GM21360 (cell line): ENCODE results near the gene OR6A2.

Experiments used
- ATAC-seq: cut with Tn5 transposase; IDR thresholded peaks from one replicate; pipeline ENCODE4 v1.9.1; 2021; ENCODE audit warnings: mild to moderate bottlenecking, moderate library complexity; ENCODE audit not compliant: unreplicated experiment

OR6A2 gene

DNA sequence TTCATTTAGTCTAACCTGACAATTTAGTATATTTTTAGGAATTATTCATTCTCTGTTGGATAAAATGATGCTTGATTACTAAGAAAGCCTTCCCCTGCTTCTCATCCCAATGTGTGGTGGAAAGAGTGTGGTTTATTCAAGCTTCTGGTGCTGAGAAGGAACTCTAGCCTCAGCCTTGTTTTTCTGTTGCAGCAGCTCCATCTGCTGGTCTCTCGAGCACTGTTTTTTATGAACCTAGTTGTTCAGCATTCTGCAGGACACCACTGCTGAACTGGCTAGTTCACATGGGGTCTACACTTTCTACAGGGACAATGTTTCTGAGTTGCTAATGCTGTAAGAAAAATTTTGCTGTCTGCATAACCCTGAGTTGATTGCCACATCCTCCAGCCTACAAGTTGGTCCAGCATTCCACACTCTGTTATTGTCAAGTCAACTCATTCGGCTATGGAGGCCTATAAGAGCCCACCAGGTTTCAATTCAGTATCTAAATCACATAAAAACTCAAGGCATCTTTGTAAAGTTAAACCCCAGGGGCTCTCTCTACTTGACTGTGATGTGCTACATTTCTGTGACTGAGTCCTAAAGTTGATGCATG is 42.0 kb downstream of the OR6A2 start:
- peak; percentile 75 for ATAC-seq

DNA sequence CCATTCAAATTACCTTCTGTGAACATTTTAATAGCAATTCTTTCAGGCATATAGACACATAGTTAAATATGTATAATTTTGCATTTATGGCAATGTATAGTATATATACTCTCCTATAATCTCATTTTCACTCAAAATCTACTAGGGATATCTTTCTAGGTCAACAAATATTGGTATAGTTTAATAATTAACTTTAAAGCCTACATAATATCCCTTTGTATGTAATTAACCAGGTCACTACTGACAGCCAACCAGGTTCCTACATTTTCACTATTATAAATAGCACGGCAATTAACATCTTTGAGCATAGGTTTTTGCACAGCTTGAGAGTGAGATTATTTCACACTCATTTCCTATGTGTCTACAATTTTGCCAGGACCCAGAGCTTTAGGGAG is 43.5 kb downstream of the OR6A2 start:
- ATAC-seq: no peak

GRCh38 chr11:6755303-6755952 is 44.1 kb downstream of the OR6A2 start:
- no peak for ATAC-seq

DNA sequence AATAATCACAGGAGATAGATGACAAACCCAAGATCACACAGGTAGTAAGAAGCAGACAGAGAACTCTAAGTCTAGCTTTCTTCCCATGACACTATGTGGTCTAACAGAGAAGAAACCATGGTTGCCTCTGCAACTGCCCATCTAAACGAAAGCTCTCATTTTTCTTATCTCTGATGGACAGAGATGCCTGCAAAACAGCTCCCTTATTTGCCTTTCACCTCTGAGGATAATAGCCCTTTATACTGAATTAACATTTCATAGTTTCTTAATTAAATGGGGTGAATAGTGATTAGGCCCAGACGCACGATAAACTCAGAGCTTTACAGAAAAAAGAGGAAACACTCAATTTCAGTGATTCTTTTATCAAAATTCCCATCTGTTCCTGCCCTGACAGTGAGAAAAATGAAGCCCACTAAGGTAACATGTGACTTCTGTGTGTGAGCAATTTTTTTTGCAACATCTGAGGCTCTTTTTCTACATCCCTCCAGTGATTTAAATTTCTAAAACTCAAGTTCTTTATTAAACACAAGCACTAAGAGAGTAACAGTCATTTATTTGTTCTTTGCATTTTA is 52.3 kb downstream of the OR6A2 start:
- ATAC-seq: no peak

DNA sequence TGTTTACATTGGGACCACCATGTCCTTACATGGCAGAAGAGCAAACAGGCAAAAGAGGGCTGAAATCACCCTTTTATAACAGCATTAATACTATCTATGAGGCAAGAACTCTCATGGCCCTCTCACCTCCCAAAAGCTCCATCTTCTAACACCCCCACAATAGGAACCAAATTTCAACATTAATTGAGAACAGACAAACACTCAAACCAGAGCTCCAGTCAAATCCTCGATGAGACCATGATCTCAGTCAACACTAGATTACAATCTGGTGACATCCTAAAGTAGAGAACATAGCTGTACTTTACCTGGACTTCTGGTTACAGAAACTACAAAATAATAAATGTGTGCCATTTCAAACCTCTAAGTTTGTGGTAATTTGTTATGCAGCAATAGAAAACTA is 52.9 kb downstream of the OR6A2 start:
- no peak for ATAC-seq

GRCh38 chr11:6746086-6746618 is 53.3 kb downstream of the OR6A2 start:
- ATAC-seq: peak; percentile 81

DNA sequence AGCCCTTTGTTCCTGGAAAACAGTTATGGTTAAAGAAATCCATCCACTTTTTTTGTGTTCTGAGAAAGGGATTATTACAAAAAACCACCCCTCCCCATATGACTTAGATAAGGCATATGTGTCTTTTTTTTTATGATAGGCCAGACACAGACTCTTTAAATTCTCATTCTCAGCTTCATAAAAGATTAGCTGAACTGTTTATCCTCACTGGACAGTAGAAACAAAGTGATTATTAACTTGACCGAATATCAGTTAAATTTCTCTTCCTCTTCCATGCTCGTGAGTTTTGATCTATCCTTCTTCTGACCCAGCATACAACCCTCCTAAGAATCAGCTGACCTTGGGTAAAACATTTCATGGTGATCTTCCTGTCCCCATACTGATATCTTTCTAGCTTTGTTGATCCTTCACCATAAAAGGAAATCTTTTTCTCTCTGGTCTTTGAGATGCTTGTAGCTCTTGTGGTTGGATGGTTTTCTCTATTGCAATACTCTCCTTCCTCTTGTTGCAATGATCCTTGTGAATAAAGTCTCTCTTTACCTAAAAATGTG is 53.9 kb downstream of the OR6A2 start:
- peak; percentile 40 for ATAC-seq

DNA sequence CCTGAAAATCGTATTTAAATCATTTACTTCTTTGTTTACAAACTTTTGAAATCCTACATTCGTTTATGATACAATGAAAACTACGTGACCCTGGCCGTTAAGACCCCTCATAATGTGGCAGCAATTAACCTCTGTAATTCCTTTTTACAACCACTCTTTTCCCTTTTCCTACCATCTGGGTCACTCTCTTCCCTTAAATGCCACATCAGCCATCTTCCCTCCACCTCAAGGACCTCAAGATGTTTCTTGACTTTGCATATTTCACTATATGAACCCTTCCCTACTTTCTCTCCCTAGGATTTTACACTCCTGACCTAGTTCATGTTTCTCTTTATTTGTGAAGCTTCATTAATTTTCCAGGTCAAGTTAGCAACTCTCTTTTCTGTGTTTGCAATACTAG is 54.5 kb downstream of the OR6A2 start:
- no peak for ATAC-seq

DNA sequence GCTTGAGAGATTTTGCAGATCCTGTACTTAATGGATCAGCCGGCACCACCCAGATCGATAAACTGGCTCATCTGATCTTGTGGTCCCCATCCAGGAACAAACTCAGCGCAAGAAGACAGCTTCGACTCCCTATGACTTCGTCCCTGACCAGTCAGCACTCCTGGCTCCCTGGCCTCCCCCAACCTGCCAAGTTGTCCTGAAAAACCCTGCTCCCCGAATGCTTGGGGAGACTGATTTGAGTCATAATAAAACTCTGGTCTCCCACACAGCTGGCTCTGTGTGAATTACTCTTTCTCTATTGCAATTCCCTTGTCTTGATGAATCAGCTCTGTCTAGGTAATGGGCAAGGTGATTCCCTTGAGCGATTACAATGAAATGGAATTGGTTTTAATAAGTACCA is 57.2 kb downstream of the OR6A2 start:
- ATAC-seq: no peak
